RWPE2 (cell line): ENCODE results near the gene ADCYAP1R1.

ENCODE experiments used
- ATAC-seq: fragments of 200-7000 bp; cut with Tn5 transposase; 3 replicates; pipeline ENCODE4 v1.9.1; 2021; ENCODE audit warnings: low read depth
- DNase-seq: peaks from one replicate; pipeline ENCODE4 v3.0.0-alpha.2; 2020; ENCODE audit warnings: low spot score
- H3K27ac ChIP-seq: fragments of 450-650 bp; 2 replicates; pipeline ENCODE4 v1.5.1; 2017; ENCODE audit warnings: mild to moderate bottlenecking; ENCODE audit not compliant: poor library complexity, severe bottlenecking
- H3K27me3 ChIP-seq: fragments of 250-450 bp; sonication (Bioruptor Pico); 2 replicates; pipeline ENCODE4 v1.5.1; 2021; ENCODE audit warnings: mild to moderate bottlenecking, moderate library complexity; ENCODE audit not compliant: insufficient read depth, poor library complexity, severe bottlenecking
- H3K36me3 ChIP-seq: fragments of 250-450 bp; sonication (Bioruptor Pico); 2 replicates; pipeline ENCODE4 v1.5.1; 2020; ENCODE audit warnings: low read depth, mild to moderate bottlenecking, moderate library complexity
- H3K4me1 ChIP-seq: fragments of 250-450 bp; sonication (Bioruptor Pico); 2 replicates; pipeline ENCODE4 v1.5.1; 2021; ENCODE audit warnings: mild to moderate bottlenecking, moderate library complexity; ENCODE audit not compliant: insufficient read depth, poor library complexity, severe bottlenecking
- H3K4me3 ChIP-seq: fragments of 250-450 bp; sonication (Bioruptor Pico); 2 replicates; pipeline ENCODE4 v1.5.1; 2021; ENCODE audit warnings: mild to moderate bottlenecking, moderate library complexity; ENCODE audit not compliant: severe bottlenecking
- H3K9me3 ChIP-seq: fragments of 250-450 bp; sonication (Bioruptor Pico); 2 replicates; pipeline ENCODE4 v1.5.1; 2021; ENCODE audit warnings: mild to moderate bottlenecking, moderate library complexity; ENCODE audit not compliant: severe bottlenecking
- TF ChIP-seq, protein P1 (sequence below): fragments of 450-650 bp; IDR thresholded peaks from one replicate; pipeline ENCODE4 v1.5.1; 2017; ENCODE audit warnings: mild to moderate bottlenecking, moderate library complexity; ENCODE audit not compliant: poor library complexity, severe bottlenecking

ADCYAP1R1 gene

GRCh38 chr7:31070991-31071644, 19.0 kb downstream of the ADCYAP1R1 start:
- no peaks in the 10 kb centered on the region for H3K9me3 ChIP-seq
- DNase-seq (no peak), ATAC-seq (no peak)
- TF ChIP-seq, protein P1, sequence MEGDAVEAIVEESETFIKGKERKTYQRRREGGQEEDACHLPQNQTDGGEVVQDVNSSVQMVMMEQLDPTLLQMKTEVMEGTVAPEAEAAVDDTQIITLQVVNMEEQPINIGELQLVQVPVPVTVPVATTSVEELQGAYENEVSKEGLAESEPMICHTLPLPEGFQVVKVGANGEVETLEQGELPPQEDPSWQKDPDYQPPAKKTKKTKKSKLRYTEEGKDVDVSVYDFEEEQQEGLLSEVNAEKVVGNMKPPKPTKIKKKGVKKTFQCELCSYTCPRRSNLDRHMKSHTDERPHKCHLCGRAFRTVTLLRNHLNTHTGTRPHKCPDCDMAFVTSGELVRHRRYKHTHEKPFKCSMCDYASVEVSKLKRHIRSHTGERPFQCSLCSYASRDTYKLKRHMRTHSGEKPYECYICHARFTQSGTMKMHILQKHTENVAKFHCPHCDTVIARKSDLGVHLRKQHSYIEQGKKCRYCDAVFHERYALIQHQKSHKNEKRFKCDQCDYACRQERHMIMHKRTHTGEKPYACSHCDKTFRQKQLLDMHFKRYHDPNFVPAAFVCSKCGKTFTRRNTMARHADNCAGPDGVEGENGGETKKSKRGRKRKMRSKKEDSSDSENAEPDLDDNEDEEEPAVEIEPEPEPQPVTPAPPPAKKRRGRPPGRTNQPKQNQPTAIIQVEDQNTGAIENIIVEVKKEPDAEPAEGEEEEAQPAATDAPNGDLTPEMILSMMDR = no peak
- no peak overlapping the region for H3K27ac ChIP-seq
- H3K4me1 ChIP-seq = no peaks in the 10 kb centered on the region
- H3K36me3 ChIP-seq = no peaks in the 10 kb centered on the region
- no peak overlapping the region for H3K4me3 ChIP-seq
- H3K27me3 ChIP-seq = no peaks in the 10 kb centered on the region

DNA sequence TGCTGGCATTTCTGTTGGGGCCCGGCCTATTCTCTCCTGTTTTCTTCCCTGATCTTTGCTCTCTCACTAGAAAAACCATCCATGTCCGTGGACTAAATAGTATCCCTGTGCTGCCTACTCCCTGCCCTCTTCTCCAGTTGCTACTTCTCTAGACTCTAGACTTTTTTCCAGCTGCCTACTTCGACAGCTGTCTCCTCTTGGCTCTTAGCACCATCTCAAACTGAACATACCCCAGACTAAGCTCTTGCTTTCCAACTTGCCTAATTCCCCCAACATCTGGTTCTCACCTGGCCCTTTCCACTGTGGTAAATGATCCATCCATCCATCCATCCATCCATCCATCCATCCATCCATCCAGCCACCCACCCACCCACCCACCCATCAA, 19.5 kb downstream of the ADCYAP1R1 start:
- no peaks in the 10 kb centered on the region for H3K36me3 ChIP-seq
- no peaks in the 10 kb centered on the region for H3K4me1 ChIP-seq
- TF ChIP-seq, protein P1 = no peak
- DNase-seq (no peak), ATAC-seq (no peak)
- H3K27me3 ChIP-seq = no peaks in the 10 kb centered on the region
- no peaks in the 10 kb centered on the region for H3K9me3 ChIP-seq
- no peak overlapping the region for H3K4me3 ChIP-seq
- H3K27ac ChIP-seq = no peak overlapping the region

DNA sequence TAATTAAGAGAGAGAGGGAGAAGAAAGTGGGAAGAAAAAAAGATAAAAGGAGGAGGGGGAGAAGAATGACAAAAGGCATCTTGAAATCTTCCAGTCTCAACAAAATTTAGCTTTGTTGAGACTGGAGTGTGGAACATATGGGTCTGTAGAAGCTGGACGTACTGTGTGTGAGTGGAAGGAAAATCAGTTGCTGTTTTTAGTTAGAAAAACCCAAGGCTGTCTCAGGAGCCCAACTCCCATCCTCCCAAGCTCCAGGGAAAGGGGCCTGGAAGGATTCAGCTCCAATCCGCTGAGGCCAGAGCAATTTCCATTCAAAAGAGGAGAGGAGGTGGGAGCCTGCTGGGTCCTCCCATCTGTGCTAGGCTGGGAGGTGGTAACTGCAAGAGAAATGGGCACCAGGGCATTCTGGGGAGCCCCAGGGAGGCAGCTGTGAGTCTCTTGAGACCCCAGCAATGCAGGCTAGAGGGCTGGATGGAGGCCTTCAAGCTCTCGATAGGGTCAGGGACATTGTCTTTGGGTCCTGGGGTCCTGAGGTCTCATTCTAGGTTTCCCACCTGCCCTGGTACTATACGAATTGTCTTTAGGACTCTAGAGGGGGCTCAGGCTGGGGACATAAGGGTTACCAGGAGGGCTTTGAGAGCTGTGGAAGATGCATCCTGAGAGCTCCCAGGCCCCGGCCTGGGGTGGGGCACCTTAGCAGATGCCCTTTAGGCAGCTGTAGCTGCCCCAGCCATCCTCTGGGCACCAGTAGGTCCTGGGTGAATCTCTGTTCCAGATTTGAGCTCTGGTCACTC, 21.4 kb downstream of the ADCYAP1R1 start:
- no peaks in the 10 kb centered on the region for H3K4me1 ChIP-seq
- ATAC-seq (no peak), DNase-seq (peak; percentile 11)
- H3K36me3 ChIP-seq = no peaks in the 10 kb centered on the region
- H3K27me3 ChIP-seq = no peaks in the 10 kb centered on the region
- TF ChIP-seq, protein P1 = no peak
- H3K27ac ChIP-seq = no peak overlapping the region
- no peaks in the 10 kb centered on the region for H3K9me3 ChIP-seq
- H3K4me3 ChIP-seq = no peak overlapping the region

DNA sequence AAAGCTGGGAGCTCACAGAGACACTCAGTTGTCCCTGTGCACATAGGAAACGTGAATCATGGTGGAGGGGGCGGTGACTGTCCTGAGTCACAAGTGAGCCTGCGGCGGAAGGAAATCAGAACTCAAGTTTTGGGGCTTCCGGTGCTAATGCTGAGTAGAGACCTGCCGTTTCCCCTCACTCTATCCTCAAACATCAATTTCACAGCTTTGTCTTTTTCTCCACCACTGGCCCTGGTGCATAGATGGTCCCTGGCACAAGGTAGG, 21.9 kb downstream of the ADCYAP1R1 start:
- no peaks in the 10 kb centered on the region for H3K36me3 ChIP-seq
- TF ChIP-seq, protein P1 = no peak
- no peaks in the 10 kb centered on the region for H3K9me3 ChIP-seq
- DNase-seq (peak; percentile 34), ATAC-seq (0 out of 3 replicates have a peak, but pooled peaks have one; percentile 40)
- H3K27ac ChIP-seq = no peak overlapping the region
- no peaks in the 10 kb centered on the region for H3K4me1 ChIP-seq
- no peaks in the 10 kb centered on the region for H3K27me3 ChIP-seq
- H3K4me3 ChIP-seq = no peak overlapping the region
